K562 (cell line): ENCODE data around the gene KNL1. TPM values are rescaled to one million over a fixed set of nuclear protein-coding genes. Genes with fewer than 3 reads are reported as not detected.

ENCODE experiments used
- CBX2 ChIP-seq: fragments of 200-600 bp; sonication (generic); IDR thresholded peaks from one replicate; pipeline ENCODE4 v1.6.1; 2012; ENCODE audit warnings: mild to moderate bottlenecking, low read length, inconsistent platforms; ENCODE audit not compliant: insufficient read depth, poor library complexity, severe bottlenecking
- CREB1 ChIP-seq, 2 experiments: sonication (generic) in 1 of 2; formaldehyde crosslinking in 1 of 2; IDR thresholded peaks; 2 replicates each; pipeline versions ENCODE4 v1.6.1 to v1.8.0; 2012 to 2022; ENCODE audit warnings: inconsistent platforms in 1 of 2, mild to moderate bottlenecking in 1 of 2, missing genetic modification reagents in 1 of 2, moderate library complexity in 1 of 2
- JUN ChIP-seq, 2 experiments: sonication (generic) in 1 of 2; formaldehyde crosslinking in 1 of 2; IDR thresholded peaks; 2 replicates each; pipeline versions ENCODE4 v1.6.1 to v1.8.0; 2012 to 2022; ENCODE audit warnings: borderline replicate concordance in 2 of 2, mild to moderate bottlenecking in 2 of 2, improper control_type of control experiment in 1 of 2, low read depth in 1 of 2, low read length in 1 of 2, missing genetic modification reagents in 1 of 2
- LEF1 ChIP-seq: fragments of 450-650 bp; IDR thresholded peaks from 2 replicates; pipeline ENCODE4 v1.6.1; 2016; ENCODE audit warnings: mild to moderate bottlenecking
- MCM2 ChIP-seq: fragments of 450-650 bp; IDR thresholded peaks from 2 replicates; pipeline ENCODE4 v1.6.1; 2017; ENCODE audit warnings: low read depth, mild to moderate bottlenecking
- MED1 ChIP-seq: sonication (generic); formaldehyde crosslinking; IDR thresholded peaks from 2 replicates; pipeline ENCODE4 v1.8.1; 2023; ENCODE audit warnings: missing genetic modification reagents, borderline replicate concordance
- MTF1 ChIP-seq: fragments of 250-450 bp; sonication (Bioruptor Pico); IDR thresholded peaks from 2 replicates; pipeline ENCODE4 v1.9.0; 2021; ENCODE audit warnings: moderate library complexity, mild to moderate bottlenecking, inconsistent platforms, borderline replicate concordance
- NFIC ChIP-seq: fragments of 450-650 bp; IDR thresholded peaks from 2 replicates; pipeline ENCODE4 v1.6.1; 2017; ENCODE audit warnings: mild to moderate bottlenecking, inconsistent platforms
- NR4A1 ChIP-seq, 2 experiments: fragments of 250-450 bp in 1 of 2; fragments of 450-650 bp in 1 of 2; sonication (Bioruptor Pico) in 1 of 2; IDR thresholded peaks; 2 replicates each; pipeline versions ENCODE4 v1.4.0 to v1.6.1; 2016 to 2020; ENCODE audit warnings: mild to moderate bottlenecking in 2 of 2, missing compliant biosample characterization in 1 of 2, missing genetic modification characterization in 1 of 2, moderate library complexity in 1 of 2
- POLR2H ChIP-seq: IDR thresholded peaks from 2 replicates; pipeline ENCODE4 v1.6.1; 2016; ENCODE audit warnings: missing genetic modification characterization, low read depth, mild to moderate bottlenecking, control low read depth, missing compliant biosample characterization, moderate library complexity
- SMC3 ChIP-seq: conservative IDR thresholded peaks from 2 replicates; pipeline ENCODE4 v1.6.1; 2011; ENCODE audit warnings: low read depth, low read length, improper control_type of control experiment; ENCODE audit not compliant: insufficient read depth
- SP1 ChIP-seq: sonication (generic); formaldehyde crosslinking; IDR thresholded peaks from 2 replicates; pipeline ENCODE4 v1.8.1; 2022; ENCODE audit warnings: mild to moderate bottlenecking, missing genetic modification reagents
- STAG1 ChIP-seq: sonication (generic); formaldehyde crosslinking; IDR thresholded peaks from 2 replicates; pipeline ENCODE4 v1.5.0; 2020; ENCODE audit warnings: missing genetic modification reagents, borderline replicate concordance
- TCF15 ChIP-seq: fragments of 250-450 bp; sonication (Bioruptor Pico); IDR thresholded peaks from 2 replicates; pipeline ENCODE4 v1.8.0; 2022; ENCODE audit warnings: moderate library complexity, mild to moderate bottlenecking, inconsistent platforms
- U2AF1 ChIP-seq: fragments of 200-400 bp; formaldehyde crosslinking; optimal IDR thresholded peaks from 2 replicates; pipeline ENCODE3; 2017; ENCODE audit warnings: mild to moderate bottlenecking, low read depth, low read length, moderate library complexity
- XRCC5 ChIP-seq: fragments of 200-400 bp; formaldehyde crosslinking; IDR thresholded peaks from 2 replicates; pipeline ENCODE4 v1.6.1; 2017; ENCODE audit warnings: low read depth, mild to moderate bottlenecking, low read length
- ZBTB49 ChIP-seq: sonication (generic); formaldehyde crosslinking; IDR thresholded peaks from 2 replicates; pipeline ENCODE4 v1.8.0; 2022; ENCODE audit warnings: missing genetic modification reagents, mild to moderate bottlenecking, borderline replicate concordance
- ZBTB8A ChIP-seq: fragments of 450-650 bp; IDR thresholded peaks from 2 replicates; pipeline ENCODE4 v1.6.1; 2018; ENCODE audit warnings: mild to moderate bottlenecking, moderate library complexity; ENCODE audit not compliant: partially characterized antibody
- polyA plus RNA-seq, 8 experiments: library from polyadenylated mRNA; depleted of rRNA in 4 of 8; stranded (reverse) in 5 of 8; unstranded in 3 of 8; fragments of >200 nt; fragmentation: Nextera tagmentation in 2 of 8; fragmentation: Illumina TruSeq in 1 of 8; extraction: Ambion mirVana in 2 of 8; extraction: Trizol in 1 of 8; gene quantifications; 2 replicates each; pipeline versions ENCODE4 v1.2.1 to v1.2.3, GENCODE V29; 2011 to 2014; ENCODE audit warnings: inconsistent platforms in 1 of 8, missing spikeins in 1 of 8
- total RNA-seq, 7 experiments: library from RNA; depleted of rRNA in 6 of 7; stranded (reverse); fragments of >200 nt in 6 of 7; fragmentation: Illumina TruSeq in 2 of 7; extraction: Trizol in 2 of 7; gene quantifications; 2 replicates each; pipeline versions ENCODE4 v1.2.1 to v1.2.3, GENCODE V29; 2011 to 2021; ENCODE audit warnings: low replicate concordance in 1 of 7
- TF ChIP-seq, protein P1 (sequence below): fragments of 450-650 bp; IDR thresholded peaks from 2 replicates; pipeline ENCODE4 v1.6.1; 2017; ENCODE audit warnings: antibody characterized with exemption
- TF ChIP-seq, protein P2 (sequence below), 3 experiments: IDR thresholded peaks in 2 of 3; conservative IDR thresholded peaks in 1 of 3; 2 replicates each; pipeline ENCODE4 v1.5.1; 2011 to 2012; ENCODE audit warnings: low read length in 3 of 3, mild to moderate bottlenecking in 3 of 3, control low read depth in 2 of 3, improper control_type of control experiment in 1 of 3, inconsistent platforms in 1 of 3, low read depth in 1 of 3, mixed read lengths in 1 of 3, moderate library complexity in 1 of 3; ENCODE audit not compliant: insufficient read depth in 2 of 3

The KNL1 gene
- total and polyA plus RNA-seq, 9 of the 15 experiments (the other 6 are each of a cell fraction or from before 2014, with no cell fraction given), result 14.5 to 65.4 (median 34.6) TPM

DNA sequence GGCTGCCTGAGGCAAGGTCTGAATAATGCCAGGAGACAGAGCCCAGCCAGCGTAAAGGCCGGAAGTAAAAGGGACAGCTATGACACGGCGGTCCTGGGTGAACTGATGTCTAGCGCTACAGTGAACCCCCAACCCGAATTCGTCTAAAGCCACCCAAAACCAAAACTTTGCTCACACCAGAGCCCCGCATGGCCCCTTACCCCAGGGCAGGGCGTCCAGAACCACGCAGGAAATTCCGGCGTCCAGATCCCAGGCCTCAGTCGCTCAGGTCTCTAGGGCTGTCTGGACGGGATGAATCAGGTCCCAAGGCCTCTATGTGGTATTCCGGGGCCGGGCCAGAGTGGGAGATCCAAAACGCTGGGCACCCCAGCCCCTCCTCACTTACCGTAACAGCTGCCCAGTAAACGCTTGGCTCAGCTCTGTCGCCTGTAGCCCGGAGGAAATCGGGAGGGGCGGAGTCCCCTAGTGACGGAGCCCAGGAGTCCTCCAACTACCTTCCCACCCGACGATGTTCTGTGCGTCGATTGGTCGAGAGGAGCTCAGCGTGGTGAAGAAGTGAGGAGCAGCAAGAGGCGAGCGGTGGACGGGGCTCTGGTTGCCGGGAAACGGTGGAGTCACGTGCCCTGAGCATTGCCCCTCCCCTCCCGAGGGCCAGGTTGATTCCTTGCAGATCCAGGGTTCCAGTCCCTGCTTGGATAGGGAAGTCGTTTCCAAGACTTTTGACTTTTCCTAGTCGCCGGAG is 29.3 kb upstream of the KNL1 start, which contains the start of gene CCDC32 (continued):
- TF ChIP-seq, protein P1, sequence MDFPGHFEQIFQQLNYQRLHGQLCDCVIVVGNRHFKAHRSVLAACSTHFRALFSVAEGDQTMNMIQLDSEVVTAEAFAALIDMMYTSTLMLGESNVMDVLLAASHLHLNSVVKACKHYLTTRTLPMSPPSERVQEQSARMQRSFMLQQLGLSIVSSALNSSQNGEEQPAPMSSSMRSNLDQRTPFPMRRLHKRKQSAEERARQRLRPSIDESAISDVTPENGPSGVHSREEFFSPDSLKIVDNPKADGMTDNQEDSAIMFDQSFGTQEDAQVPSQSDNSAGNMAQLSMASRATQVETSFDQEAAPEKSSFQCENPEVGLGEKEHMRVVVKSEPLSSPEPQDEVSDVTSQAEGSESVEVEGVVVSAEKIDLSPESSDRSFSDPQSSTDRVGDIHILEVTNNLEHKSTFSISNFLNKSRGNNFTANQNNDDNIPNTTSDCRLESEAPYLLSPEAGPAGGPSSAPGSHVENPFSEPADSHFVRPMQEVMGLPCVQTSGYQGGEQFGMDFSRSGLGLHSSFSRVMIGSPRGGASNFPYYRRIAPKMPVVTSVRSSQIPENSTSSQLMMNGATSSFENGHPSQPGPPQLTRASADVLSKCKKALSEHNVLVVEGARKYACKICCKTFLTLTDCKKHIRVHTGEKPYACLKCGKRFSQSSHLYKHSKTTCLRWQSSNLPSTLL, result no peak
- TF ChIP-seq CBX2, result no peak
- TF ChIP-seq CREB1 (IDR thresholded peaks at IDR 0.05), result no peak; the same call in 1 of the 2 replicates
- peak; percentile 83 for TF ChIP-seq CREB1 (CRISPR knock-in tag; IDR thresholded peaks at IDR 0.05)
- no peak for TF ChIP-seq ZBTB8A
- peak; percentile 60; the same call in 1 of the 2 replicates for TF ChIP-seq JUN (IDR thresholded peaks at IDR 0.05; ENCODE audit: borderline replicate concordance, low read depth, low read length)
- no peak for TF ChIP-seq JUN (CRISPR knock-in tag; IDR thresholded peaks at IDR 0.05; ENCODE audit: borderline replicate concordance)
- no peak for TF ChIP-seq STAG1 (CRISPR knock-in tag)
- TF ChIP-seq NFIC, result no peak
- TF ChIP-seq MED1 (CRISPR knock-in tag), result no peak
- TF ChIP-seq, protein P2, sequence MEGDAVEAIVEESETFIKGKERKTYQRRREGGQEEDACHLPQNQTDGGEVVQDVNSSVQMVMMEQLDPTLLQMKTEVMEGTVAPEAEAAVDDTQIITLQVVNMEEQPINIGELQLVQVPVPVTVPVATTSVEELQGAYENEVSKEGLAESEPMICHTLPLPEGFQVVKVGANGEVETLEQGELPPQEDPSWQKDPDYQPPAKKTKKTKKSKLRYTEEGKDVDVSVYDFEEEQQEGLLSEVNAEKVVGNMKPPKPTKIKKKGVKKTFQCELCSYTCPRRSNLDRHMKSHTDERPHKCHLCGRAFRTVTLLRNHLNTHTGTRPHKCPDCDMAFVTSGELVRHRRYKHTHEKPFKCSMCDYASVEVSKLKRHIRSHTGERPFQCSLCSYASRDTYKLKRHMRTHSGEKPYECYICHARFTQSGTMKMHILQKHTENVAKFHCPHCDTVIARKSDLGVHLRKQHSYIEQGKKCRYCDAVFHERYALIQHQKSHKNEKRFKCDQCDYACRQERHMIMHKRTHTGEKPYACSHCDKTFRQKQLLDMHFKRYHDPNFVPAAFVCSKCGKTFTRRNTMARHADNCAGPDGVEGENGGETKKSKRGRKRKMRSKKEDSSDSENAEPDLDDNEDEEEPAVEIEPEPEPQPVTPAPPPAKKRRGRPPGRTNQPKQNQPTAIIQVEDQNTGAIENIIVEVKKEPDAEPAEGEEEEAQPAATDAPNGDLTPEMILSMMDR (IDR thresholded peaks at IDR 0.05 in 2 of 3, conservative IDR thresholded peaks at IDR 0.05 in 1 of 3; ENCODE audit: insufficient read depth in 2 of 3, low read depth in 1 of 3, low read length in 3 of 3), result no peak
- TF ChIP-seq MTF1, result no peak
- no peak for TF ChIP-seq ZBTB49 (CRISPR knock-in tag)
- no peak for TF ChIP-seq LEF1
- no peak for TF ChIP-seq MCM2
- no peak for TF ChIP-seq TCF15 (CRISPR knock-in tag)
- TF ChIP-seq NR4A1 (CRISPR knock-in tag; IDR thresholded peaks at IDR 0.05), result no peak
- no peak for TF ChIP-seq NR4A1 (tag; IDR thresholded peaks at IDR 0.05)
- peak; percentile 54; the same call in 1 of the 2 replicates for TF ChIP-seq XRCC5
- peak; percentile 77 for TF ChIP-seq SP1 (CRISPR knock-in tag)
- no peak for TF ChIP-seq POLR2H (tag)
- TF ChIP-seq SMC3, result no peak
- TF ChIP-seq U2AF1, result no peak
